Panc1 (cell line): ENCODE results near the gene COQ9. TPM values are rescaled to one million over a fixed set of nuclear protein-coding genes. Genes with fewer than 3 reads are reported as not detected.

Experiments
- ATAC-seq: fragments of 200-7000 bp; cut with Tn5 transposase; 2 replicates; pipeline ENCODE4 v1.9.1; 2020; ENCODE audit warnings: mild to moderate bottlenecking, moderate library complexity
- BruUV-seq: library from RNA; stranded (reverse); fragments of 400-500 nt; replicated peaks from 2 replicates; lab custom pipeline; 2021; lab: Mats Ljungman, UMichigan
- CTCF ChIA-PET: fragments of 300-600 bp; sonication (Branson Sonifier 250); formaldehyde crosslinking; loops from one replicate; lab custom pipeline; 2022; ENCODE audit warnings: antibody characterized with exemption; lab: Charles Lee
- POLR2A ChIA-PET: fragments of 300-600 bp; sonication (Branson Sonifier 250); formaldehyde crosslinking; loops from one replicate; lab custom pipeline; 2022; ENCODE audit warnings: antibody characterized with exemption; lab: Charles Lee
- DNase-seq: peaks from one replicate; pipeline ENCODE4 v3.0.0-alpha.2; 2010; ENCODE audit warnings: low read depth, low spot score
- H3K27ac ChIP-seq: 2 replicates; pipeline ENCODE4 v1.5.1; 2011; ENCODE audit warnings: mild to moderate bottlenecking, low read length, inconsistent platforms
- H3K27me3 ChIP-seq: fragments of 200-500 bp; sonication (Bioruptor generic); 2 replicates; pipeline ENCODE4 v1.6.0; 2014; ENCODE audit warnings: low read length, inconsistent platforms; ENCODE audit not compliant: control insufficient read depth, insufficient read depth
- H3K36me3 ChIP-seq: fragments of 200-500 bp; sonication (Bioruptor generic); 2 replicates; pipeline ENCODE4 v1.5.1; 2014; ENCODE audit warnings: inconsistent platforms, mild to moderate bottlenecking, low read length, moderate library complexity; ENCODE audit not compliant: control insufficient read depth, insufficient read depth
- H3K4me1 ChIP-seq: 2 replicates; pipeline ENCODE4 v1.5.1; 2011; ENCODE audit warnings: inconsistent platforms, mild to moderate bottlenecking, low read length, moderate library complexity; ENCODE audit not compliant: control insufficient read depth, insufficient read depth
- H3K4me3 ChIP-seq, 2 experiments: 2 replicates each; pipeline ENCODE4 v1.5.1; 2011 to 2012; ENCODE audit warnings: low read depth in 2 of 2, low read length in 2 of 2, mild to moderate bottlenecking in 2 of 2, inconsistent platforms in 1 of 2, moderate library complexity in 1 of 2
- H3K9me3 ChIP-seq: fragments of 200-500 bp; sonication (Bioruptor generic); 2 replicates; pipeline ENCODE4 v1.5.1; 2014; ENCODE audit warnings: low read depth, mild to moderate bottlenecking, inconsistent platforms, low read length, moderate library complexity; ENCODE audit not compliant: control insufficient read depth, insufficient read depth
- POLR2AphosphoS5 ChIP-seq: IDR thresholded peaks from 2 replicates; pipeline ENCODE4 v1.6.1; 2012; ENCODE audit warnings: mild to moderate bottlenecking, low read depth, low read length, moderate library complexity
- SIN3A ChIP-seq: IDR thresholded peaks from 2 replicates; pipeline ENCODE4 v1.6.1; 2012; ENCODE audit warnings: low read depth, mild to moderate bottlenecking, low read length, moderate library complexity, borderline replicate concordance; ENCODE audit not compliant: insufficient read depth
- TCF7L2 ChIP-seq: IDR thresholded peaks from 2 replicates; pipeline ENCODE4 v1.6.1; 2011; ENCODE audit warnings: mild to moderate bottlenecking, low read depth, low read length, inconsistent platforms
- in situ Hi-C: cut with HindIII; loops from 2 replicates; pipeline ENCODE4 v1.10.0; 2016; ENCODE audit warnings: low sequenced_read_pairs, low pct_unique_long_range_greater_than_20kb
- intact Hi-C: fragments of 100-400 bp; cut with micrococcal nuclease; formaldehyde crosslinking; loops from one replicate; pipeline ENCODE4 v1.10.0; 2022; ENCODE audit not compliant: unreplicated experiment
- total RNA-seq: library from RNA; stranded (reverse); gene quantifications from one replicate; pipeline ENCODE4 v1.2.1, GENCODE V29; 2021; ENCODE audit not compliant: unreplicated experiment
- TF ChIP-seq, protein P1 (sequence below): fragments of 450-650 bp; IDR thresholded peaks from 2 replicates; pipeline ENCODE4 v1.5.1; 2017; ENCODE audit warnings: mild to moderate bottlenecking
- TF ChIP-seq, protein P2 (sequence below), 2 experiments: IDR thresholded peaks; 2 replicates each; pipeline ENCODE4 v1.6.1; 2011 to 2012; ENCODE audit warnings: low read depth in 2 of 2, control low read depth in 1 of 2, low read length in 1 of 2, mild to moderate bottlenecking in 1 of 2, moderate library complexity in 1 of 2; ENCODE audit not compliant: insufficient read depth in 1 of 2

The COQ9 gene
- total RNA-seq, 1 experiment from 2014 or later: 48.5 TPM

DNA sequence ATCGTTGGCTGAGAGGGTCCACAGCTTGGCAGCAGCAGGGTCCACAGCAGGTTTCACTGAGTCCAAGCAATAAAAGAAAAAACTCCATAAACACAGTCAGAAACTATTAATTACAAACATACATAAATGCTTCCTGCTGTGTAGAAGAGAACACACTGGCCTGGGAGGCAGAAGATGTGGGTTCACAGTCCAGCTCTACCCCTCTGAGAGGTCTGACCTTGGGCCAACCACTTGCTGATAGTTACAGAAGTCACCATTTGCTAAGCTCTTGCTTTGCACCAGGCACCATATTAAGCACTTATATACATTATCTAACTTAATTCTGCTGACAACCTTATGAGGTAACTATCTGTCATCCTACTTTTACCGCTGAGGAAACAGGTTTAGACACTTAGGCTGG lies 14.8 kb upstream of the COQ9 start:
- H3K4me3 ChIP-seq: no peak overlapping the region
- DNase-seq (no peak), ATAC-seq (no peak)
- peaks cover 21% of the 10 kb centered on the region for H3K36me3 ChIP-seq
- in situ Hi-C loops (no loop called here), intact Hi-C loops (no loop called here)
- TF ChIP-seq SIN3A (no peak), POLR2AphosphoS5 (no peak), TCF7L2 (no peak)
- TF ChIP-seq, protein P1, sequence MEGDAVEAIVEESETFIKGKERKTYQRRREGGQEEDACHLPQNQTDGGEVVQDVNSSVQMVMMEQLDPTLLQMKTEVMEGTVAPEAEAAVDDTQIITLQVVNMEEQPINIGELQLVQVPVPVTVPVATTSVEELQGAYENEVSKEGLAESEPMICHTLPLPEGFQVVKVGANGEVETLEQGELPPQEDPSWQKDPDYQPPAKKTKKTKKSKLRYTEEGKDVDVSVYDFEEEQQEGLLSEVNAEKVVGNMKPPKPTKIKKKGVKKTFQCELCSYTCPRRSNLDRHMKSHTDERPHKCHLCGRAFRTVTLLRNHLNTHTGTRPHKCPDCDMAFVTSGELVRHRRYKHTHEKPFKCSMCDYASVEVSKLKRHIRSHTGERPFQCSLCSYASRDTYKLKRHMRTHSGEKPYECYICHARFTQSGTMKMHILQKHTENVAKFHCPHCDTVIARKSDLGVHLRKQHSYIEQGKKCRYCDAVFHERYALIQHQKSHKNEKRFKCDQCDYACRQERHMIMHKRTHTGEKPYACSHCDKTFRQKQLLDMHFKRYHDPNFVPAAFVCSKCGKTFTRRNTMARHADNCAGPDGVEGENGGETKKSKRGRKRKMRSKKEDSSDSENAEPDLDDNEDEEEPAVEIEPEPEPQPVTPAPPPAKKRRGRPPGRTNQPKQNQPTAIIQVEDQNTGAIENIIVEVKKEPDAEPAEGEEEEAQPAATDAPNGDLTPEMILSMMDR: no peak
- TF ChIP-seq, protein P2, sequence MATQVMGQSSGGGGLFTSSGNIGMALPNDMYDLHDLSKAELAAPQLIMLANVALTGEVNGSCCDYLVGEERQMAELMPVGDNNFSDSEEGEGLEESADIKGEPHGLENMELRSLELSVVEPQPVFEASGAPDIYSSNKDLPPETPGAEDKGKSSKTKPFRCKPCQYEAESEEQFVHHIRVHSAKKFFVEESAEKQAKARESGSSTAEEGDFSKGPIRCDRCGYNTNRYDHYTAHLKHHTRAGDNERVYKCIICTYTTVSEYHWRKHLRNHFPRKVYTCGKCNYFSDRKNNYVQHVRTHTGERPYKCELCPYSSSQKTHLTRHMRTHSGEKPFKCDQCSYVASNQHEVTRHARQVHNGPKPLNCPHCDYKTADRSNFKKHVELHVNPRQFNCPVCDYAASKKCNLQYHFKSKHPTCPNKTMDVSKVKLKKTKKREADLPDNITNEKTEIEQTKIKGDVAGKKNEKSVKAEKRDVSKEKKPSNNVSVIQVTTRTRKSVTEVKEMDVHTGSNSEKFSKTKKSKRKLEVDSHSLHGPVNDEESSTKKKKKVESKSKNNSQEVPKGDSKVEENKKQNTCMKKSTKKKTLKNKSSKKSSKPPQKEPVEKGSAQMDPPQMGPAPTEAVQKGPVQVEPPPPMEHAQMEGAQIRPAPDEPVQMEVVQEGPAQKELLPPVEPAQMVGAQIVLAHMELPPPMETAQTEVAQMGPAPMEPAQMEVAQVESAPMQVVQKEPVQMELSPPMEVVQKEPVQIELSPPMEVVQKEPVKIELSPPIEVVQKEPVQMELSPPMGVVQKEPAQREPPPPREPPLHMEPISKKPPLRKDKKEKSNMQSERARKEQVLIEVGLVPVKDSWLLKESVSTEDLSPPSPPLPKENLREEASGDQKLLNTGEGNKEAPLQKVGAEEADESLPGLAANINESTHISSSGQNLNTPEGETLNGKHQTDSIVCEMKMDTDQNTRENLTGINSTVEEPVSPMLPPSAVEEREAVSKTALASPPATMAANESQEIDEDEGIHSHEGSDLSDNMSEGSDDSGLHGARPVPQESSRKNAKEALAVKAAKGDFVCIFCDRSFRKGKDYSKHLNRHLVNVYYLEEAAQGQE (IDR thresholded peaks at IDR 0.05; ENCODE audit: insufficient read depth in 1 of 2, low read depth in 2 of 2, low read length in 1 of 2): no peak
- ChIA-PET POLR2A (no interaction called here), CTCF (no interaction called here)
- H3K4me1 ChIP-seq: no peaks in the 10 kb centered on the region
- H3K9me3 ChIP-seq: no peaks in the 10 kb centered on the region
- BruUV-seq: no TSS peak
- H3K27me3 ChIP-seq: no peaks in the 10 kb centered on the region
- H3K27ac ChIP-seq: no peak overlapping the region

GRCh38 chr16:57432989-57433388 lies 14.3 kb upstream of the COQ9 start:
- Histone ChIP-seq H3K9me3 (no peaks in the 10 kb centered on the region), H3K36me3 (peaks cover 21% of the 10 kb centered on the region), H3K27me3 (no peaks in the 10 kb centered on the region), H3K4me3 (no peak overlapping the region), H3K27ac (no peak overlapping the region), H3K4me1 (no peaks in the 10 kb centered on the region)
- no TSS peak for BruUV-seq
- CTCF ChIA-PET: no interaction called here
- in situ Hi-C loops (no loop called here), intact Hi-C loops (no loop called here)
- POLR2A ChIA-PET: interaction anchor here (0.5 kb wide), 1 partner anchor 73 kb away, joined by 8 read pairs; no protein-coding TSS in a partner anchor
- DNase-seq (no peak), ATAC-seq (no peak)
- TF ChIP-seq TCF7L2 (no peak), SIN3A (no peak), POLR2AphosphoS5 (no peak)
- TF ChIP-seq, protein P2 (IDR thresholded peaks at IDR 0.05; ENCODE audit: insufficient read depth in 1 of 2, low read depth in 2 of 2, low read length in 1 of 2): no peak
- TF ChIP-seq, protein P1: no peak
